Uterus (tissue), 2 donors: ENCODE data around the gene VPS54.

ENCODE experiments used
- POLR2A ChIP-seq, 2 donors: fragments of 450-650 bp; IDR thresholded peaks; one replicate each; pipeline ENCODE4 v1.6.1; 2016; ENCODE audit warnings: antibody characterized with exemption in 2 of 2, mild to moderate bottlenecking in 1 of 2, moderate library complexity in 1 of 2
- TF ChIP-seq, protein P1 (sequence below), 4 experiments: fragments of 200-600 bp in 2 of 4; fragments of 450-650 bp in 2 of 4; sonication (generic) in 2 of 4; IDR thresholded peaks; one replicate each; pipeline ENCODE4 v1.5.1; 2016 to 2019; ENCODE audit warnings: antibody characterized with exemption in 4 of 4, mild to moderate bottlenecking in 2 of 4, moderate library complexity in 1 of 4

DNA sequence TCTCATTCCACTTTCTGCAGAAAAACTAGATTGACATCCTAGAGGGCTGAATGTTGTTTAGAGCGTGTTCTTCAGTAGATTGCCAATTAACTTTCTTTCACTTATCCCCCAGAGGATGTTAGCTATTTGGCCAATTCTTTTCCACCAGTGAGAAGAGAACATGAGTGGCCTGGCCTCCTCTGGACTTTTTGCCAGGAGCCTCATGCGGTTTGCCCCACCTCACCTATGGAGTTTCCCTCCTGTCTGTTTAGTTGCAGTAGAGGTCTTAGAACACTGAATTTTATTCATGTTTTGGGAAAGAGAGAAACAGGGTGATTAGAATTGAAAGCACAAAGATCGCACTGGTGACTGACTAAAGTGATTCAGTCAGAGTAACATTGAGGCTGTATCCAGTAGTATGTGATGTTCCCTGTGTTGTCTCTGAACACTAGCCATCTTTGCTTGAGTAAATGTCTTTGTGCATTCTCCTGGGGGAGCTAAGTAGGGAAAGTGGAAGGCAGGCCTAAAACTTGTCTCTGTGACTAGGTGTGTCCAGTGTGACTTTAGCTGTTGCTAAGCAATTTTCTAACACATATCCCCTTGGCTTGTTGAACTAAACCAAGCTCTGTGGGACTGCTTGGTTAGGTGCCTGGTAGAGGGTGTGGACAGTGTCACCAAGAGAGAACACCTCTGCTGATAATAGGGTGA lies 143.5 kb downstream of the VPS54 start:
- TF ChIP-seq, protein P1, sequence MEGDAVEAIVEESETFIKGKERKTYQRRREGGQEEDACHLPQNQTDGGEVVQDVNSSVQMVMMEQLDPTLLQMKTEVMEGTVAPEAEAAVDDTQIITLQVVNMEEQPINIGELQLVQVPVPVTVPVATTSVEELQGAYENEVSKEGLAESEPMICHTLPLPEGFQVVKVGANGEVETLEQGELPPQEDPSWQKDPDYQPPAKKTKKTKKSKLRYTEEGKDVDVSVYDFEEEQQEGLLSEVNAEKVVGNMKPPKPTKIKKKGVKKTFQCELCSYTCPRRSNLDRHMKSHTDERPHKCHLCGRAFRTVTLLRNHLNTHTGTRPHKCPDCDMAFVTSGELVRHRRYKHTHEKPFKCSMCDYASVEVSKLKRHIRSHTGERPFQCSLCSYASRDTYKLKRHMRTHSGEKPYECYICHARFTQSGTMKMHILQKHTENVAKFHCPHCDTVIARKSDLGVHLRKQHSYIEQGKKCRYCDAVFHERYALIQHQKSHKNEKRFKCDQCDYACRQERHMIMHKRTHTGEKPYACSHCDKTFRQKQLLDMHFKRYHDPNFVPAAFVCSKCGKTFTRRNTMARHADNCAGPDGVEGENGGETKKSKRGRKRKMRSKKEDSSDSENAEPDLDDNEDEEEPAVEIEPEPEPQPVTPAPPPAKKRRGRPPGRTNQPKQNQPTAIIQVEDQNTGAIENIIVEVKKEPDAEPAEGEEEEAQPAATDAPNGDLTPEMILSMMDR (IDR thresholded peaks at IDR 0.05) = no peak
- no peak for TF ChIP-seq POLR2A (IDR thresholded peaks at IDR 0.05)
